WTC11 (cell line): Measurements from ENCODE around the gene RAPGEF1.

Source experiments
- ELF4 ChIP-seq: sonication (generic); formaldehyde crosslinking; IDR thresholded peaks from 2 replicates; pipeline ENCODE4 v1.8.1; 2022; ENCODE audit warnings: low read depth, mild to moderate bottlenecking, moderate library complexity, missing genetic modification reagents
- ESRRA ChIP-seq: sonication (generic); formaldehyde crosslinking; IDR thresholded peaks from 2 replicates; pipeline ENCODE4 v1.8.1; 2022; ENCODE audit warnings: mild to moderate bottlenecking, missing genetic modification reagents, borderline replicate concordance
- JUN ChIP-seq: sonication (generic); formaldehyde crosslinking; IDR thresholded peaks from 2 replicates; pipeline ENCODE4 v1.8.0; 2023; ENCODE audit warnings: mild to moderate bottlenecking, missing genetic modification reagents
- MAX ChIP-seq: sonication (generic); formaldehyde crosslinking; IDR thresholded peaks from 2 replicates; pipeline ENCODE4 v1.8.0; 2022; ENCODE audit warnings: mild to moderate bottlenecking, missing genetic modification reagents
- STAT6 ChIP-seq: sonication (generic); formaldehyde crosslinking; conservative IDR thresholded peaks from 2 replicates; pipeline ENCODE4 v1.8.1; 2023; ENCODE audit warnings: mild to moderate bottlenecking, low read depth, missing genetic modification reagents, moderate library complexity
- TCF7 ChIP-seq: sonication (generic); formaldehyde crosslinking; IDR thresholded peaks from 2 replicates; pipeline ENCODE4 v1.8.0; 2022; ENCODE audit warnings: mild to moderate bottlenecking, low read depth, missing genetic modification reagents, moderate library complexity
- USF1 ChIP-seq: sonication (generic); formaldehyde crosslinking; IDR thresholded peaks from 2 replicates; pipeline ENCODE4 v1.8.0; 2022; ENCODE audit warnings: mild to moderate bottlenecking, missing genetic modification reagents
- ZNF219 ChIP-seq: sonication (generic); formaldehyde crosslinking; IDR thresholded peaks from 2 replicates; pipeline ENCODE4 v1.8.0; 2023; ENCODE audit warnings: missing genetic modification reagents, mild to moderate bottlenecking, borderline replicate concordance
- TF ChIP-seq, protein P1 (sequence below): sonication (generic); formaldehyde crosslinking; IDR thresholded peaks from 2 replicates; pipeline ENCODE4 v1.8.1; 2022; ENCODE audit warnings: mild to moderate bottlenecking, missing genetic modification reagents, moderate library complexity, borderline replicate concordance
- TF ChIP-seq, protein P2 (sequence below): fragments of 200-600 bp; IDR thresholded peaks from 2 replicates; pipeline ENCODE4 v1.8.0; 2022; ENCODE audit warnings: antibody characterized with exemption
- TF ChIP-seq, protein P3 (sequence below): sonication (generic); formaldehyde crosslinking; IDR thresholded peaks from 2 replicates; pipeline ENCODE4 v1.8.1; 2023; ENCODE audit warnings: mild to moderate bottlenecking, missing genetic modification reagents, borderline replicate concordance
- TF ChIP-seq, protein P4 (sequence below): sonication (generic); formaldehyde crosslinking; IDR thresholded peaks from 2 replicates; pipeline ENCODE4 v1.8.0; 2022; ENCODE audit warnings: mild to moderate bottlenecking, missing genetic modification reagents
- TF ChIP-seq, protein P5 (sequence below): sonication (generic); formaldehyde crosslinking; IDR thresholded peaks from 2 replicates; pipeline ENCODE4 v1.8.1; 2023; ENCODE audit warnings: mild to moderate bottlenecking, missing genetic modification reagents

GRCh38 chr9:131690941-131691573, 48.8 kb downstream of the RAPGEF1 start:
- TF ChIP-seq ZNF219 (CRISPR knock-in tag) (no peak), USF1 (CRISPR knock-in tag) (no peak), ELF4 (no peak), STAT6 (no peak), ESRRA (CRISPR knock-in tag) (no peak), MAX (CRISPR knock-in tag) (no peak), TCF7 (CRISPR knock-in tag) (no peak), JUN (no peak)
- TF ChIP-seq, protein P1, sequence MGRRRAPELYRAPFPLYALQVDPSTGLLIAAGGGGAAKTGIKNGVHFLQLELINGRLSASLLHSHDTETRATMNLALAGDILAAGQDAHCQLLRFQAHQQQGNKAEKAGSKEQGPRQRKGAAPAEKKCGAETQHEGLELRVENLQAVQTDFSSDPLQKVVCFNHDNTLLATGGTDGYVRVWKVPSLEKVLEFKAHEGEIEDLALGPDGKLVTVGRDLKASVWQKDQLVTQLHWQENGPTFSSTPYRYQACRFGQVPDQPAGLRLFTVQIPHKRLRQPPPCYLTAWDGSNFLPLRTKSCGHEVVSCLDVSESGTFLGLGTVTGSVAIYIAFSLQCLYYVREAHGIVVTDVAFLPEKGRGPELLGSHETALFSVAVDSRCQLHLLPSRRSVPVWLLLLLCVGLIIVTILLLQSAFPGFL: no peak
- TF ChIP-seq, protein P2, sequence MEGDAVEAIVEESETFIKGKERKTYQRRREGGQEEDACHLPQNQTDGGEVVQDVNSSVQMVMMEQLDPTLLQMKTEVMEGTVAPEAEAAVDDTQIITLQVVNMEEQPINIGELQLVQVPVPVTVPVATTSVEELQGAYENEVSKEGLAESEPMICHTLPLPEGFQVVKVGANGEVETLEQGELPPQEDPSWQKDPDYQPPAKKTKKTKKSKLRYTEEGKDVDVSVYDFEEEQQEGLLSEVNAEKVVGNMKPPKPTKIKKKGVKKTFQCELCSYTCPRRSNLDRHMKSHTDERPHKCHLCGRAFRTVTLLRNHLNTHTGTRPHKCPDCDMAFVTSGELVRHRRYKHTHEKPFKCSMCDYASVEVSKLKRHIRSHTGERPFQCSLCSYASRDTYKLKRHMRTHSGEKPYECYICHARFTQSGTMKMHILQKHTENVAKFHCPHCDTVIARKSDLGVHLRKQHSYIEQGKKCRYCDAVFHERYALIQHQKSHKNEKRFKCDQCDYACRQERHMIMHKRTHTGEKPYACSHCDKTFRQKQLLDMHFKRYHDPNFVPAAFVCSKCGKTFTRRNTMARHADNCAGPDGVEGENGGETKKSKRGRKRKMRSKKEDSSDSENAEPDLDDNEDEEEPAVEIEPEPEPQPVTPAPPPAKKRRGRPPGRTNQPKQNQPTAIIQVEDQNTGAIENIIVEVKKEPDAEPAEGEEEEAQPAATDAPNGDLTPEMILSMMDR: no peak
- TF ChIP-seq, protein P3, sequence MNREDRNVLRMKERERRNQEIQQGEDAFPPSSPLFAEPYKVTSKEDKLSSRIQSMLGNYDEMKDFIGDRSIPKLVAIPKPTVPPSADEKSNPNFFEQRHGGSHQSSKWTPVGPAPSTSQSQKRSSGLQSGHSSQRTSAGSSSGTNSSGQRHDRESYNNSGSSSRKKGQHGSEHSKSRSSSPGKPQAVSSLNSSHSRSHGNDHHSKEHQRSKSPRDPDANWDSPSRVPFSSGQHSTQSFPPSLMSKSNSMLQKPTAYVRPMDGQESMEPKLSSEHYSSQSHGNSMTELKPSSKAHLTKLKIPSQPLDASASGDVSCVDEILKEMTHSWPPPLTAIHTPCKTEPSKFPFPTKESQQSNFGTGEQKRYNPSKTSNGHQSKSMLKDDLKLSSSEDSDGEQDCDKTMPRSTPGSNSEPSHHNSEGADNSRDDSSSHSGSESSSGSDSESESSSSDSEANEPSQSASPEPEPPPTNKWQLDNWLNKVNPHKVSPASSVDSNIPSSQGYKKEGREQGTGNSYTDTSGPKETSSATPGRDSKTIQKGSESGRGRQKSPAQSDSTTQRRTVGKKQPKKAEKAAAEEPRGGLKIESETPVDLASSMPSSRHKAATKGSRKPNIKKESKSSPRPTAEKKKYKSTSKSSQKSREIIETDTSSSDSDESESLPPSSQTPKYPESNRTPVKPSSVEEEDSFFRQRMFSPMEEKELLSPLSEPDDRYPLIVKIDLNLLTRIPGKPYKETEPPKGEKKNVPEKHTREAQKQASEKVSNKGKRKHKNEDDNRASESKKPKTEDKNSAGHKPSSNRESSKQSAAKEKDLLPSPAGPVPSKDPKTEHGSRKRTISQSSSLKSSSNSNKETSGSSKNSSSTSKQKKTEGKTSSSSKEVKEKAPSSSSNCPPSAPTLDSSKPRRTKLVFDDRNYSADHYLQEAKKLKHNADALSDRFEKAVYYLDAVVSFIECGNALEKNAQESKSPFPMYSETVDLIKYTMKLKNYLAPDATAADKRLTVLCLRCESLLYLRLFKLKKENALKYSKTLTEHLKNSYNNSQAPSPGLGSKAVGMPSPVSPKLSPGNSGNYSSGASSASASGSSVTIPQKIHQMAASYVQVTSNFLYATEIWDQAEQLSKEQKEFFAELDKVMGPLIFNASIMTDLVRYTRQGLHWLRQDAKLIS: no peak
- TF ChIP-seq, protein P4, sequence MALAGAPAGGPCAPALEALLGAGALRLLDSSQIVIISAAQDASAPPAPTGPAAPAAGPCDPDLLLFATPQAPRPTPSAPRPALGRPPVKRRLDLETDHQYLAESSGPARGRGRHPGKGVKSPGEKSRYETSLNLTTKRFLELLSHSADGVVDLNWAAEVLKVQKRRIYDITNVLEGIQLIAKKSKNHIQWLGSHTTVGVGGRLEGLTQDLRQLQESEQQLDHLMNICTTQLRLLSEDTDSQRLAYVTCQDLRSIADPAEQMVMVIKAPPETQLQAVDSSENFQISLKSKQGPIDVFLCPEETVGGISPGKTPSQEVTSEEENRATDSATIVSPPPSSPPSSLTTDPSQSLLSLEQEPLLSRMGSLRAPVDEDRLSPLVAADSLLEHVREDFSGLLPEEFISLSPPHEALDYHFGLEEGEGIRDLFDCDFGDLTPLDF (CRISPR knock-in tag): no peak
- TF ChIP-seq, protein P5, sequence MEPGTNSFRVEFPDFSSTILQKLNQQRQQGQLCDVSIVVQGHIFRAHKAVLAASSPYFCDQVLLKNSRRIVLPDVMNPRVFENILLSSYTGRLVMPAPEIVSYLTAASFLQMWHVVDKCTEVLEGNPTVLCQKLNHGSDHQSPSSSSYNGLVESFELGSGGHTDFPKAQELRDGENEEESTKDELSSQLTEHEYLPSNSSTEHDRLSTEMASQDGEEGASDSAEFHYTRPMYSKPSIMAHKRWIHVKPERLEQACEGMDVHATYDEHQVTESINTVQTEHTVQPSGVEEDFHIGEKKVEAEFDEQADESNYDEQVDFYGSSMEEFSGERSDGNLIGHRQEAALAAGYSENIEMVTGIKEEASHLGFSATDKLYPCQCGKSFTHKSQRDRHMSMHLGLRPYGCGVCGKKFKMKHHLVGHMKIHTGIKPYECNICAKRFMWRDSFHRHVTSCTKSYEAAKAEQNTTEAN (CRISPR knock-in tag): no peak
